Activated naive CD8-positive, alpha-beta T cell treated with anti-CD3 and anti-CD28 coated beads, Interleukin-2, amount 50 U/mL, for 24 hours (primary cell): ENCODE results near the gene RPP14.
"Not testable (repeated sequence)": the region's sequence is repeated elsewhere in the genome, so short reads cannot be mapped to it uniquely, and the experiment has no call there.

Experiments
- ATAC-seq: fragments of 150-1000 bp; cut with Tn5 transposase; one replicate; pipeline ENCODE4 v1.10.0; 2021
- DNase-seq: peaks from one replicate; pipeline ENCODE4 v3.0.0; 2021
- H3K27ac Mint-ChIP-seq: one replicate; pipeline ENCODE4 v1.8.0; 2021; ENCODE audit warnings: mild to moderate bottlenecking, mixed read lengths
- H3K27me3 Mint-ChIP-seq: one replicate; pipeline ENCODE4 v1.8.0; 2021; ENCODE audit warnings: mixed read lengths
- H3K36me3 Mint-ChIP-seq: one replicate; pipeline ENCODE4 v1.8.0; 2021; ENCODE audit warnings: low read depth, mixed read lengths
- H3K4me1 Mint-ChIP-seq: one replicate; pipeline ENCODE4 v1.8.0; 2021; ENCODE audit warnings: mixed read lengths
- H3K4me3 Mint-ChIP-seq: one replicate; pipeline ENCODE4 v1.8.0; 2021; ENCODE audit warnings: mild to moderate bottlenecking, moderate library complexity, mixed read lengths
- H3K9me3 Mint-ChIP-seq: one replicate; pipeline ENCODE4 v1.8.0; 2021; ENCODE audit warnings: mixed read lengths

The RPP14 gene

GRCh38 chr3:58305882-58306711, at the start of gene RPP14, which contains the start of gene HTD2:
Gene RPP14, plus strand, starts transcription at chr3:58306245. Its CDS starts 4,085 bp downstream, at chr3:58310330.
Gene HTD2, plus strand, starts transcription at chr3:58306520. Its CDS starts 11,094 bp downstream, at chr3:58317614.
- peak within 1 kb of the TSS; percentile 94 for H3K27ac Mint-ChIP-seq
- peaks cover 5% of the 10 kb centered on the region for H3K27me3 Mint-ChIP-seq
- peak within 1 kb of the TSS; percentile 94 for H3K4me3 Mint-ChIP-seq
- DNase-seq, result peak; percentile 99
- H3K9me3 Mint-ChIP-seq, result no peaks in the 10 kb centered on the region
- H3K4me1 Mint-ChIP-seq, result peaks cover 42% of the 10 kb centered on the region
- peaks cover 31% of the 10 kb centered on the region for H3K36me3 Mint-ChIP-seq
- ATAC-seq, result peak; percentile 90

DNA sequence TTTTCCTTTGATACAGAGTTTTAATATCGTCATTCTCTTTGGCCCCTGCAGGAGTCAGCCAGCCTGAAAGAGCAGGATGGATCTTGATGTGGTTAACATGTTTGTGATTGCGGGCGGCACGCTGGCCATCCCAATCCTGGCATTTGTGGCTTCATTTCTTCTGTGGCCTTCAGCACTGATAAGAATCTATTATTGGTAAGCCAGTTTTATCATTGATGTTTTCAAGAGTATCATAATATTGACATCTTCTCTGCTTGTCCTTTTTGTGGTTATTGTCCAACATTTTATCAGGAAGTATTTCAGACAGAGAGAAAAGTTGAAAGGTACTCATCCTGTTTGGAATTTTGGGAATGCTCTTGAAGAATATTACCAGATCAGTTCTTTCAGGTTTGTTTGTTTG, 49.5 kb upstream of the RPP14 start:
- no peaks in the 10 kb centered on the region for H3K9me3 Mint-ChIP-seq
- ATAC-seq, result no peak
- peaks cover 6% of the 10 kb centered on the region for H3K36me3 Mint-ChIP-seq
- no peaks in the 10 kb centered on the region for H3K27me3 Mint-ChIP-seq
- no peak overlapping the region for H3K4me3 Mint-ChIP-seq
- H3K4me1 Mint-ChIP-seq, result peaks cover 32% of the 10 kb centered on the region
- DNase-seq, result no peak
- H3K27ac Mint-ChIP-seq, result no peak overlapping the region

- Mint-ChIP-seq H3K27ac (peak overlapping the region; percentile 59), H3K9me3 (no peaks in the 10 kb centered on the region), H3K4me3 (no peak overlapping the region), H3K4me1 (peaks cover 31% of the 10 kb centered on the region), H3K36me3 (peaks cover 7% of the 10 kb centered on the region), H3K27me3 (no peaks in the 10 kb centered on the region)
- DNase-seq, result no peak
- ATAC-seq, result no peak
These were observed 47.5 kb upstream of the RPP14 start for GRCh38 chr3:58258392-58259055.

- H3K4me3 Mint-ChIP-seq, result no peak overlapping the region
- peaks cover 7% of the 10 kb centered on the region for H3K36me3 Mint-ChIP-seq
- H3K27ac Mint-ChIP-seq, result peak overlapping the region; percentile 75
- peaks cover 31% of the 10 kb centered on the region for H3K4me1 Mint-ChIP-seq
- peak; percentile 97 for ATAC-seq
- peak; percentile 27 for DNase-seq
- H3K9me3 Mint-ChIP-seq, result no peaks in the 10 kb centered on the region
- no peaks in the 10 kb centered on the region for H3K27me3 Mint-ChIP-seq
These were observed 45.7 kb upstream of the RPP14 start for GRCh38 chr3:58260261-58260731.

DNA sequence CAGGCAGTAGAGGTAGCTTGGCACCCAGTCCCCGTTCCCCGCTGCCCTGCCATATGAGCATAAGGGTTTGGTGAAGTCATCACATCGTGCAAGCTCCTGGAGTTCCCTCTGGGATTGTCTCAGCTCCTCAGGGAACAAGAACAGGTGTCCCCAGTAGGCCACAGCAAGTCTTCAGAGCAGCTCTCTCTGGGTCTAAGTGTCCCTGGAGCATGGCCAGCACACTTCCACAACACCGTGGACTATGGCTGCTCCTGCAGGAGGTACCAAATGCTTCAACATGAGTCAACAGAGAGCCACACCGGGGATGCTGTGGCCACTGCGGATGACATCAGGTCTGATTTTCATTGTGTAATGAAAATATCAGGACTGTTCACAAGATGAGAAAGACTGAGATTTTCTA, 45.3 kb upstream of the RPP14 start:
- Mint-ChIP-seq H3K9me3 (no peaks in the 10 kb centered on the region), H3K27ac (peak overlapping the region; percentile 75), H3K4me1 (peaks cover 31% of the 10 kb centered on the region), H3K4me3 (no peak overlapping the region), H3K36me3 (peaks cover 7% of the 10 kb centered on the region), H3K27me3 (no peaks in the 10 kb centered on the region)
- no peak for DNase-seq
- peak; percentile 31 for ATAC-seq

DNA sequence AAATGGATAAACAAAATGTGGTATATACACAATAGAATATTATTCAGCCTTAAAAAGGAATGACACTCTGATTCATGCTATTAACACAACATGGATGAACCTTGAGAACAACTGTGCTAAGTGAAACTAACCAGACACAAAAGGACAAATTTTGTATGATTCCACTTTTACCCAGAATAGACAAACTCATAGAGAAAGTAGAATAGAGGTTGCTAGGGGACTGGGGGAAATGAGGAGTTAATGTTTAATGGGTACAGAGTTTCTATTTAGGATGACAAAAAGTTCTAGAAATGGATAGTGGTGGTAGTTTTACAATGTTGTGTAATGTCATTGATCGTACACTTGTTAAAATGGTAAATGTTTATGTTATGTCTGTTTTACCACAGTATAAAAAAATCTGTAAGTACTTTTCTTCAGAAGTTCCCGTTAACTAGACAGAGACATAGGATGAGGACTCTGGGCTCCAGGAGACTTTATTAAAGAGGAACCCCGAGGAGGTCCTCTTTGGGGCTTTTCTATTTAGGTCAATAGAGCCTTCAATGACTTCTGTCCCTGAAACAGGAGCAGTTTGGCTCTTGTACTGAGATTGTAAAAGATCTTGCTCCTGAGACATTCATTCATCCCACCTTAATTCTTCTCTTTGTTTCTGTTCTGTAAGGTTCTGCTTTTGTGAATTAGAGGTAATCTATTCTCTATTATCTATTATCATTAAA, 43.9 kb upstream of the RPP14 start:
- Mint-ChIP-seq H3K27me3 (no peaks in the 10 kb centered on the region), H3K4me1 (peaks cover 31% of the 10 kb centered on the region), H3K4me3 (no peak overlapping the region), H3K9me3 (no peaks in the 10 kb centered on the region), H3K27ac (no peak overlapping the region), H3K36me3 (peaks cover 6% of the 10 kb centered on the region)
- ATAC-seq (no peak), DNase-seq (no peak)

DNA sequence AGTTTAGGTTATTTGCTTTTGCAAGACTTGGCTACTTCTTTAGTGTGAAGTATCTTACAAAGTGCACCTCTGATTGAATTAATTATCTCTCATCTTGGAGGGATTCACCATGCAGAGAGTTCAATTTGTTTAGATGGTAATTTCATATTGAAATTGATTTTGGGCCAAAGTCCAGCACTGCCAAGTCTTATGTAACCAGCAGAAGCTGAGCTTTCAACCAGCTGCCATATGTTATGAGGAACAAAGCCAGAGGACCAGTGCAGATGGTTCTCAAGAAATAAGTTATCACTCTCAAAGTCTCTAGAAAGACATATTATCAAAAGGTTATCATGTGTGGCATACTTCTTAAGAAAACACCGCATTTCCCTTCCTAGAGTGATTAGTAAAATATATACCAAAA, 39.5 kb upstream of the RPP14 start:
- H3K9me3 Mint-ChIP-seq, result no peaks in the 10 kb centered on the region
- peaks cover 8% of the 10 kb centered on the region for H3K36me3 Mint-ChIP-seq
- DNase-seq (no peak), ATAC-seq (no peak)
- H3K27me3 Mint-ChIP-seq, result no peaks in the 10 kb centered on the region
- peaks cover 5% of the 10 kb centered on the region for H3K4me1 Mint-ChIP-seq
- no peak overlapping the region for H3K4me3 Mint-ChIP-seq
- no peak overlapping the region for H3K27ac Mint-ChIP-seq

DNA sequence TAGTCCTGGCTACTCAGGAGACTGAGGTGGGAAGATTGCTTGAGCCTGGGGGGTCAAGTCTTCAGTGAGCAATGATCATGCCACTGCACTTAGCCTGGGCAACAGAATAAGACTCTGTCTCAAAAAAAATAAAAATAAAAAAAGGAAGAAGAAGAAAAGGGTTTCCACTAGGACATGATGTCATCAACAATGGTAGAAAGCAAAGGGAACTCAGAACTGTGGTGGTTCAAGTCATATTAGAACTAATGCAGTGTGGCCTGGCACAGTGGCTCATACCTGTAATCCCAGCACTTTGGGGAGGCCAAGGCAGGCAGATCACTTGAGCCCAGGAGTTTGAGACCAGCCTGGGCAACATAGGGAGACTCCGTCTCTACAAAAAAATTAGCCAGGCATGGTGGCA, 38.5 kb upstream of the RPP14 start:
- not testable (repeated sequence) for ATAC-seq, H3K4me3 Mint-ChIP-seq, H3K4me1 Mint-ChIP-seq, H3K27ac Mint-ChIP-seq, H3K9me3 Mint-ChIP-seq, H3K27me3 Mint-ChIP-seq, DNase-seq
- H3K36me3 Mint-ChIP-seq, result peaks cover 13% of the 10 kb centered on the region

- H3K4me1 Mint-ChIP-seq, result peaks cover 17% of the 10 kb centered on the region
- DNase-seq (no peak), ATAC-seq (no peak)
- peaks cover 16% of the 10 kb centered on the region for H3K36me3 Mint-ChIP-seq
- no peak overlapping the region for H3K27ac Mint-ChIP-seq
- H3K27me3 Mint-ChIP-seq, result no peaks in the 10 kb centered on the region
- no peaks in the 10 kb centered on the region for H3K9me3 Mint-ChIP-seq
- H3K4me3 Mint-ChIP-seq, result no peak overlapping the region
These were observed 36.7 kb upstream of the RPP14 start for GRCh38 chr3:58269356-58269755.

DNA sequence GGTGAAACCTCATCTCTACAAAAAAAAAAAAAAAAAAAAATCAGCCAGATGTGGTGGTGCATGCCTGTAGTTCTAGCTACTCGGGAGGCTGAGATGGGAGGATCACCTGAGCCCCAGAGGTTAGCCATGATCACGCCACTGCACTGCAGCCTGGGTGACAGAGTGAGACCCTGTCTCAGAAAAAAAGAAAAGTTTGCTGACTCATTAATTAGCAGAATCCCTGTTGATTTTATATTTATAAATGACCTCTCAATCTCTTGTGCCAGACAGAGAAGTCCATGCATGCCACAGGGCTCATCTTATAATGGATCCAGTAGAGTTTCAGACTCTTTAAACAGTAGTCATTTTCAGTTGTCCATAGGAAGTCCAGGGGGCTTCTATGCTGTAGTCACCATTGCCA, 35.6 kb upstream of the RPP14 start:
- H3K27ac Mint-ChIP-seq, result no peak overlapping the region
- peaks cover 17% of the 10 kb centered on the region for H3K4me1 Mint-ChIP-seq
- no peak overlapping the region for H3K4me3 Mint-ChIP-seq
- DNase-seq (no peak), ATAC-seq (no peak)
- H3K27me3 Mint-ChIP-seq, result no peaks in the 10 kb centered on the region
- peaks cover 21% of the 10 kb centered on the region for H3K36me3 Mint-ChIP-seq
- H3K9me3 Mint-ChIP-seq, result no peaks in the 10 kb centered on the region

GRCh38 chr3:58271901-58272501, 34.0 kb upstream of the RPP14 start:
- Mint-ChIP-seq H3K4me3 (peak overlapping the region; percentile 37), H3K27ac (peak overlapping the region; percentile 85), H3K36me3 (peaks cover 32% of the 10 kb centered on the region), H3K9me3 (no peaks in the 10 kb centered on the region), H3K4me1 (peaks cover 17% of the 10 kb centered on the region), H3K27me3 (no peaks in the 10 kb centered on the region)
- DNase-seq (no peak), ATAC-seq (peak; percentile 96)

DNA sequence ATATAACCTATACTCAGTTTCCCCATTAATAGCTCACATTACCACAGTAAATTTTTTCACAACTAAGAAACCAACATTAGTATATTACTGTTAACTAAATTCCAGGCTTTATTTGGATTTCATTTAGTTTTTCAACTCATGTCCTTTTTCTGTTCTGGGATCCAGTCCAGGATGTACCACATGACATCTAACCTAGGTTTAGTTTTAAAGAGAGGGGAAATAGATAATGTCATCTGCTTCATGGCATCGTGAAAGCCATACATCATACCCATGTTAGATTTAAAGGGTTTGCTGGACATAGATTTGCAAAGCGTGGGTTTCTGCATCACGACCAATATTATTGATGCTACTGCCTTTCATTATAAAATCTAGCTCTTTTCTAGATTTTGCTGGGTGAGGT, 33.2 kb upstream of the RPP14 start:
- H3K27ac Mint-ChIP-seq, result peak overlapping the region; percentile 85
- no peak overlapping the region for H3K4me3 Mint-ChIP-seq
- no peak for DNase-seq
- H3K9me3 Mint-ChIP-seq, result no peaks in the 10 kb centered on the region
- H3K36me3 Mint-ChIP-seq, result peaks cover 36% of the 10 kb centered on the region
- H3K27me3 Mint-ChIP-seq, result no peaks in the 10 kb centered on the region
- ATAC-seq, result no peak
- H3K4me1 Mint-ChIP-seq, result peaks cover 17% of the 10 kb centered on the region

DNA sequence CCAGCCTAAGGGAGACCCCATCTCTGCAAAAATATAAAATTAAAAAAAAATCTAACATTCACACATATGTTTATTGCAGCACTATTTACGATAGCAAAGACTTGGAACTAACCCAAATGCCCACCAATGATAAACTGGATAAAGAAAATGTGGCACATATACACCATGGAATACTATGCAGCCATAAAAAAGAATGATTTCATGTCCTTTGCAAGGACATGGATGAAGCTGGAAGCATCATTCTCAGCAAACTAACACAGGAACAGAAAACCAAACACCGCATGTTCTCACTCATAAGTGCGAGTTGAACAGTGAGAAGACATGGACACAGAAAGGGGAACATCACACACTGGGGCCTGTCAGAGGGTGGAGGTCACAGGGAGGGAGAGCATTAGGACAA, 32.7 kb upstream of the RPP14 start:
- not testable (repeated sequence) for H3K9me3 Mint-ChIP-seq, DNase-seq, ATAC-seq, H3K27me3 Mint-ChIP-seq, H3K4me3 Mint-ChIP-seq, H3K27ac Mint-ChIP-seq
- Mint-ChIP-seq H3K36me3 (peaks cover 36% of the 10 kb centered on the region), H3K4me1 (peaks cover 17% of the 10 kb centered on the region)

- Mint-ChIP-seq H3K4me3 (no peak overlapping the region), H3K27ac (no peak overlapping the region), H3K4me1 (peaks cover 17% of the 10 kb centered on the region), H3K9me3 (no peaks in the 10 kb centered on the region), H3K27me3 (no peaks in the 10 kb centered on the region), H3K36me3 (peaks cover 41% of the 10 kb centered on the region)
- DNase-seq (no peak), ATAC-seq (no peak)
These were observed 31.9 kb upstream of the RPP14 start for GRCh38 chr3:58274027-58274614.
